Putamen (tissue), 1 donor: ENCODE results near the gene TMX1.
"Not testable (repeated sequence)": the region's sequence is repeated elsewhere in the genome, so short reads cannot be mapped to it uniquely, and the experiment has no call there.

Experiments
- DNase-seq: peaks from one replicate; pipeline ENCODE4 v3.0.0-alpha.2; 2016; ENCODE audit warnings: low spot score

Gene TMX1

GRCh38 chr14:51239813-51240803, at the start of gene TMX1:
TSS of gene TMX1 (plus strand) at chr14:51240247. CDS start at chr14:51240293, 46 bp downstream.
- DNase-seq, result peak; percentile 98

- DNase-seq, result no peak
Measured at GRCh38 chr14:51201890-51202289, 38.2 kb upstream of the TMX1 start.

- no peak for DNase-seq
Measured at GRCh38 chr14:51202914-51203665, 37.0 kb upstream of the TMX1 start.

GRCh38 chr14:51203881-51204280, 36.2 kb upstream of the TMX1 start:
- no peak for DNase-seq

GRCh38 chr14:51205486-51205885, 34.6 kb upstream of the TMX1 start:
- no peak for DNase-seq

- no peak for DNase-seq
Measured at GRCh38 chr14:51206462-51206861, 33.6 kb upstream of the TMX1 start.

GRCh38 chr14:51207621-51208020, 32.4 kb upstream of the TMX1 start:
- DNase-seq, result no peak

GRCh38 chr14:51208982-51209381, 31.1 kb upstream of the TMX1 start:
- no peak for DNase-seq

GRCh38 chr14:51209457-51209856, 30.6 kb upstream of the TMX1 start:
- no peak for DNase-seq

- no peak for DNase-seq
Measured at GRCh38 chr14:51210594-51210993, 29.5 kb upstream of the TMX1 start.

GRCh38 chr14:51211149-51211548, 28.9 kb upstream of the TMX1 start:
- DNase-seq, result no peak

- DNase-seq, result no peak
Measured at GRCh38 chr14:51216602-51217001, 23.4 kb upstream of the TMX1 start.

GRCh38 chr14:51219473-51220448, 20.3 kb upstream of the TMX1 start:
- DNase-seq, result peak; percentile 38

GRCh38 chr14:51223463-51223862, 16.6 kb upstream of the TMX1 start:
- not testable (repeated sequence) for DNase-seq

GRCh38 chr14:51224551-51224950, 15.5 kb upstream of the TMX1 start:
- peak; percentile 51 for DNase-seq

- DNase-seq, result no peak
Measured at GRCh38 chr14:51225751-51226150, 14.3 kb upstream of the TMX1 start.

GRCh38 chr14:51228391-51228790, 11.7 kb upstream of the TMX1 start:
- DNase-seq, result no peak

GRCh38 chr14:51228890-51229289, 11.2 kb upstream of the TMX1 start:
- no peak for DNase-seq

- no peak for DNase-seq
Measured at GRCh38 chr14:51236314-51236713, 3.7 kb upstream of the TMX1 start.

GRCh38 chr14:51240804-51241380, 845 bp downstream of the TMX1 start:
- DNase-seq, result no peak
